SJCRH30 (cell line): ENCODE measurements around the gene CCDC110. TPM values are rescaled to one million over a fixed set of nuclear protein-coding genes. Genes with fewer than 3 reads are reported as not detected.

Experiments used
- total RNA-seq: library from RNA; depleted of rRNA; stranded (reverse); fragments of >200 nt; shearing (Covaris generic); gene quantifications from 2 replicates; pipeline ENCODE4 v1.2.3, GENCODE V29; 2014; rRNA removed

CCDC110 gene
- total RNA-seq, 1 experiment from 2014 or later = not detected

Other genes with a start within 250 kb of the CCDC110 start
- gene LRP2BP, start 75.8 kb downstream of the CCDC110 start, total RNA-seq = 0.16 and 0.56 TPM in 2 replicates
- 4.1 and 4.3 TPM in 2 replicates for gene ANKRD37, start 74.9 kb downstream of the CCDC110 start, total RNA-seq
- 21.3 and 22.8 TPM in 2 replicates for gene UFSP2, start 45.8 kb downstream of the CCDC110 start, total RNA-seq
- gene PDLIM3, start 63.8 kb upstream of the CCDC110 start, total RNA-seq = 137 and 144 TPM in 2 replicates